ENCODE results near the gene NCBP2.

Gene NCBP2

GRCh38 chr3:196963631-196963953, 21.3 kb upstream of the NCBP2 start:
- TF ChIP-seq ARNTL (CRISPR knock-in tag; IDR thresholded peaks at IDR 0.05; ENCODE audit: borderline replicate concordance, low read depth) (no peak), ZC3H10 (CRISPR knock-in tag; IDR thresholded peaks at IDR 0.05) (no peak), PPARA (CRISPR knock-in tag; IDR thresholded peaks at IDR 0.05; ENCODE audit: borderline replicate concordance) (no peak), CSDC2 (CRISPR knock-in tag; IDR thresholded peaks at IDR 0.05) (no peak), CREB5 (CRISPR knock-in tag; IDR thresholded peaks at IDR 0.05; ENCODE audit: low read depth) (no peak), TSHZ2 (CRISPR knock-in tag; IDR thresholded peaks at IDR 0.05) (no peak), ZNF8 (CRISPR knock-in tag; IDR thresholded peaks at IDR 0.05) (no peak), ISL1 (CRISPR knock-in tag; IDR thresholded peaks at IDR 0.05) (no peak)
- no peak for ATAC-seq

GRCh38 chr3:196962930-196963630, 20.8 kb upstream of the NCBP2 start:
- no peak for ATAC-seq
- TF ChIP-seq ZFP30 (CRISPR knock-in tag; IDR thresholded peaks at IDR 0.05) (no peak), ESRRG (CRISPR knock-in tag; IDR thresholded peaks at IDR 0.05) (no peak), OSR1 (CRISPR knock-in tag; IDR thresholded peaks at IDR 0.05) (no peak), BACH2 (CRISPR knock-in tag; IDR thresholded peaks at IDR 0.05; ENCODE audit: borderline replicate concordance) (no peak), POU6F1 (CRISPR knock-in tag; IDR thresholded peaks at IDR 0.05; ENCODE audit: borderline replicate concordance, low read depth) (no peak), SNAI2 (CRISPR knock-in tag; IDR thresholded peaks at IDR 0.05) (no peak), CSDC2 (CRISPR knock-in tag; IDR thresholded peaks at IDR 0.05) (no peak), ZNF70 (CRISPR knock-in tag; IDR thresholded peaks at IDR 0.05) (no peak), GLIS3 (CRISPR knock-in tag; IDR thresholded peaks at IDR 0.05) (no peak), CREB5 (CRISPR knock-in tag; IDR thresholded peaks at IDR 0.05; ENCODE audit: low read depth) (no peak), PATZ1 (CRISPR knock-in tag; IDR thresholded peaks at IDR 0.05; ENCODE audit: borderline replicate concordance) (no peak), ZNF565 (CRISPR knock-in tag; conservative IDR thresholded peaks at IDR 0.05; ENCODE audit: low read depth) (no peak), CSRNP3 (CRISPR knock-in tag; IDR thresholded peaks at IDR 0.05) (no peak), ZNF8 (CRISPR knock-in tag; IDR thresholded peaks at IDR 0.05) (no peak), ARNTL (CRISPR knock-in tag; IDR thresholded peaks at IDR 0.05; ENCODE audit: borderline replicate concordance, low read depth) (no peak)
